K562 (cell line): Measurements from ENCODE around the gene ADAMTS2. TPM values are rescaled to one million over a fixed set of nuclear protein-coding genes. Genes with fewer than 3 reads are reported as not detected.

Source experiments
- ATAC-seq: fragments of 200-7000 bp; cut with Tn5 transposase; 3 replicates; pipeline ENCODE4 v1.9.1; 2020; ENCODE audit warnings: moderate library complexity
- BruUV-seq: library from RNA; stranded (reverse); fragments of 400-500 nt; replicated peaks from 2 replicates; lab custom pipeline; 2021; lab: Mats Ljungman, UMichigan
- CTCF ChIA-PET: fragments of 300-600 bp; formaldehyde crosslinking; extraction: SDS; loops from one replicate; lab custom pipeline; 2021; ENCODE audit warnings: low intra/inter-chr PET ratio; lab: Yijun Ruan, JAX
- POLR2A ChIA-PET: fragments of 300-600, 350-650 bp; sonication (Branson Sonifier 250); formaldehyde crosslinking; extraction: SDS; loops from one replicate; lab custom pipeline; 2021; ENCODE audit warnings: antibody characterized with exemption, inconsistent platforms; lab: Yijun Ruan, JAX
- DNase-seq, 4 experiments: peaks; one replicate each; pipeline versions ENCODE4 v3.0.0 to v3.0.0-alpha.2; 2011 to 2018; ENCODE audit warnings: low spot score in 3 of 4, mixed read lengths in 3 of 4; ENCODE audit errors: extremely low read depth in 1 of 4
- FAIRE-seq: peaks from 2 replicates; lab custom pipeline; 2011; peaks lifted over from hg19 to GRCh38; lab: Jason Lieb, UNC
- H2AFZ ChIP-seq: 2 replicates; pipeline ENCODE4 v1.6.0; 2011; ENCODE audit warnings: low read depth, low read length, control low read depth, inconsistent platforms
- H3K27ac ChIP-seq: fragments of 200-600 bp; 3 replicates; pipeline ENCODE4 v1.8.0; 2011; ENCODE audit warnings: low read depth, mild to moderate bottlenecking, control low read depth, inconsistent platforms, low read length, moderate library complexity, mixed read lengths; ENCODE audit errors: extremely low read depth
- H3K27me3 ChIP-seq, 2 experiments: fragments of 300-600 bp in 1 of 2; 2 replicates in 1 of 2; 3 replicates in 1 of 2; pipeline versions ENCODE4 v1.6.0 to v1.8.0; 2011; ENCODE audit warnings: inconsistent platforms in 2 of 2, low read length in 2 of 2, mild to moderate bottlenecking in 1 of 2, mixed read lengths in 1 of 2, moderate library complexity in 1 of 2; ENCODE audit not compliant: control insufficient read depth in 2 of 2, insufficient read depth in 2 of 2
- H3K36me3 ChIP-seq: fragments of 300-600 bp; 3 replicates; pipeline ENCODE4 v1.8.0; 2011; ENCODE audit warnings: mild to moderate bottlenecking, low read length, inconsistent platforms; ENCODE audit not compliant: control insufficient read depth, insufficient read depth
- H3K4me1 ChIP-seq, 2 experiments: fragments of 200-600 bp in 1 of 2; replicated peaks in 1 of 2; 2 replicates in 1 of 2; 3 replicates in 1 of 2; pipeline versions ENCODE4 v1.5.1 to v1.8.0; 2011; ENCODE audit warnings: inconsistent platforms in 2 of 2, low read length in 2 of 2, mild to moderate bottlenecking in 1 of 2, mixed read lengths in 1 of 2, moderate library complexity in 1 of 2; ENCODE audit not compliant: control insufficient read depth in 2 of 2, insufficient read depth in 2 of 2
- H3K4me2 ChIP-seq: 2 replicates; pipeline ENCODE4 v1.6.1; 2011; ENCODE audit warnings: low read length, control low read depth, inconsistent platforms, mixed read lengths; ENCODE audit not compliant: insufficient read depth
- H3K4me3 ChIP-seq: fragments of 200-600 bp; sonication (generic), shearing (Covaris generic); 2 replicates; pipeline ENCODE4 v1.5.1; 2016; ENCODE audit warnings: control low read depth, inconsistent platforms
- H3K79me2 ChIP-seq: fragments of 200-600 bp; 3 replicates; pipeline ENCODE4 v1.8.0; 2011; ENCODE audit warnings: low read length, inconsistent platforms; ENCODE audit not compliant: control insufficient read depth, insufficient read depth
- H3K9ac ChIP-seq, 2 experiments: 2 replicates each; pipeline versions ENCODE4 v1.6.0 to v1.6.1; 2011; ENCODE audit warnings: low read depth in 2 of 2, low read length in 2 of 2, control low read depth in 1 of 2, inconsistent platforms in 1 of 2, mild to moderate bottlenecking in 1 of 2, mixed read lengths in 1 of 2; ENCODE audit not compliant: insufficient read depth in 1 of 2
- H3K9me1 ChIP-seq: one replicate; pipeline ENCODE4 v1.6.0; 2011; ENCODE audit warnings: inconsistent platforms, mild to moderate bottlenecking, low read length, moderate library complexity; ENCODE audit not compliant: control insufficient read depth, insufficient read depth
- H3K9me3 ChIP-seq: replicated peaks from 2 replicates; pipeline ENCODE4 v1.5.1; 2011; ENCODE audit warnings: low read depth, low read length, inconsistent platforms; ENCODE audit not compliant: control insufficient read depth, insufficient read depth
- H4K20me1 ChIP-seq: replicated peaks from 2 replicates; pipeline ENCODE4 v1.6.1; 2011; ENCODE audit warnings: low read length, inconsistent platforms, mixed read lengths; ENCODE audit not compliant: control insufficient read depth, insufficient read depth
- ATF4 ChIP-seq: fragments of 450-650 bp; formaldehyde crosslinking; IDR thresholded peaks from 2 replicates; pipeline ENCODE4 v1.4.0; 2022; ENCODE audit warnings: mild to moderate bottlenecking, moderate library complexity
- ELF4 ChIP-seq: fragments of 450-650 bp; formaldehyde crosslinking; IDR thresholded peaks from 2 replicates; pipeline ENCODE4 v1.4.0; 2022; ENCODE audit warnings: missing genetic modification characterization
- HMG20B ChIP-seq: fragments of 250-450 bp; sonication (Bioruptor Pico); IDR thresholded peaks from 2 replicates; pipeline ENCODE4 v1.5.0; 2021; ENCODE audit warnings: mild to moderate bottlenecking
- HSF4 ChIP-seq: fragments of 250-450 bp; sonication (Bioruptor Pico); IDR thresholded peaks from 2 replicates; pipeline ENCODE4 v2.1.2; 2022; ENCODE audit warnings: mild to moderate bottlenecking, moderate library complexity, borderline replicate concordance
- KDM2B ChIP-seq: fragments of 250-450 bp; sonication (Bioruptor Pico); IDR thresholded peaks from 2 replicates; pipeline ENCODE4 v1.8.0; 2021; ENCODE audit warnings: mild to moderate bottlenecking, moderate library complexity
- KLF13 ChIP-seq: fragments of 450-650 bp; IDR thresholded peaks from 2 replicates; pipeline ENCODE4 v1.6.1; 2016; ENCODE audit warnings: missing genetic modification characterization, low read depth, mild to moderate bottlenecking, missing compliant biosample characterization, moderate library complexity, borderline replicate concordance
- PTTG1 ChIP-seq: fragments of 450-650 bp; IDR thresholded peaks from 2 replicates; pipeline ENCODE4 v1.6.1; 2016; ENCODE audit warnings: low read depth, mild to moderate bottlenecking, missing genetic modification characterization, missing compliant biosample characterization
- RBM15 ChIP-seq: fragments of 200-400 bp; formaldehyde crosslinking; IDR thresholded peaks from 2 replicates; pipeline ENCODE4 v1.6.1; 2018; ENCODE audit warnings: mild to moderate bottlenecking, low read length, moderate library complexity; ENCODE audit not compliant: insufficient read depth
- TFE3 ChIP-seq: fragments of 450-650 bp; formaldehyde crosslinking; IDR thresholded peaks from 2 replicates; pipeline ENCODE4 v1.4.0; 2020; ENCODE audit warnings: mild to moderate bottlenecking, mixed read lengths
- U2AF2 ChIP-seq: fragments of 200-400 bp; formaldehyde crosslinking; optimal IDR thresholded peaks from 2 replicates; pipeline ENCODE3; 2017; ENCODE audit warnings: low read depth, mild to moderate bottlenecking, low read length
- ZNF384 ChIP-seq: IDR thresholded peaks from 2 replicates; pipeline ENCODE4 v1.6.1; 2012; ENCODE audit warnings: low read depth, low read length, improper control_type of control experiment
- ZNF668 ChIP-seq: fragments of 250-450 bp; sonication (Bioruptor Pico); IDR thresholded peaks from 2 replicates; pipeline ENCODE4 v1.8.0; 2022; ENCODE audit warnings: mild to moderate bottlenecking, inconsistent platforms
- WGBS: fragments of 100-300 bp; shearing (Covaris generic); methylation state at CpG from one replicate; pipeline ENCODE4 v1.1.6; 2016; ENCODE audit warnings: low coverage, mixed read lengths; ENCODE audit not compliant: insufficient coverage; ENCODE audit errors: missing lambda C conversion rate; 5-methylcytosine and 5-hydroxymethylcytosine counted together
- in situ Hi-C: fragments of 300-500 bp; cut with MboI; formaldehyde crosslinking; loops from 4 replicates; pipeline ENCODE4 v1.15.0; 2018; ENCODE audit warnings: inconsistent platforms, mixed read lengths
- intact Hi-C: fragments of 100-400 bp; cut with micrococcal nuclease; formaldehyde crosslinking; loops from 2 replicates; pipeline ENCODE4 v1.14.2; 2022
- polyA plus RNA-seq, 8 experiments: library from polyadenylated mRNA; depleted of rRNA in 4 of 8; stranded (reverse) in 5 of 8; unstranded in 3 of 8; fragments of >200 nt; fragmentation: Nextera tagmentation in 2 of 8; fragmentation: Illumina TruSeq in 1 of 8; extraction: Ambion mirVana in 2 of 8; extraction: Trizol in 1 of 8; gene quantifications; 2 replicates each; pipeline versions ENCODE4 v1.2.1 to v1.2.3, GENCODE V29; 2011 to 2014; ENCODE audit warnings: inconsistent platforms in 1 of 8, missing spikeins in 1 of 8
- total RNA-seq, 7 experiments: library from RNA; depleted of rRNA in 6 of 7; stranded (reverse); fragments of >200 nt in 6 of 7; fragmentation: Illumina TruSeq in 2 of 7; extraction: Trizol in 2 of 7; gene quantifications; 2 replicates each; pipeline versions ENCODE4 v1.2.1 to v1.2.3, GENCODE V29; 2011 to 2021; ENCODE audit warnings: low replicate concordance in 1 of 7
- TF ChIP-seq, protein P1 (sequence below), 2 experiments: fragments of 450-650 bp; IDR thresholded peaks; 2 replicates each; pipeline ENCODE4 v1.6.1; 2018; ENCODE audit warnings: mild to moderate bottlenecking in 2 of 2, low read depth in 1 of 2; ENCODE audit not compliant: partially characterized antibody in 2 of 2

Gene ADAMTS2
- total and polyA plus RNA-seq, 9 of the 15 experiments (the other 6 are each of a cell fraction or from before 2014, with no cell fraction given), result not detected

DNA sequence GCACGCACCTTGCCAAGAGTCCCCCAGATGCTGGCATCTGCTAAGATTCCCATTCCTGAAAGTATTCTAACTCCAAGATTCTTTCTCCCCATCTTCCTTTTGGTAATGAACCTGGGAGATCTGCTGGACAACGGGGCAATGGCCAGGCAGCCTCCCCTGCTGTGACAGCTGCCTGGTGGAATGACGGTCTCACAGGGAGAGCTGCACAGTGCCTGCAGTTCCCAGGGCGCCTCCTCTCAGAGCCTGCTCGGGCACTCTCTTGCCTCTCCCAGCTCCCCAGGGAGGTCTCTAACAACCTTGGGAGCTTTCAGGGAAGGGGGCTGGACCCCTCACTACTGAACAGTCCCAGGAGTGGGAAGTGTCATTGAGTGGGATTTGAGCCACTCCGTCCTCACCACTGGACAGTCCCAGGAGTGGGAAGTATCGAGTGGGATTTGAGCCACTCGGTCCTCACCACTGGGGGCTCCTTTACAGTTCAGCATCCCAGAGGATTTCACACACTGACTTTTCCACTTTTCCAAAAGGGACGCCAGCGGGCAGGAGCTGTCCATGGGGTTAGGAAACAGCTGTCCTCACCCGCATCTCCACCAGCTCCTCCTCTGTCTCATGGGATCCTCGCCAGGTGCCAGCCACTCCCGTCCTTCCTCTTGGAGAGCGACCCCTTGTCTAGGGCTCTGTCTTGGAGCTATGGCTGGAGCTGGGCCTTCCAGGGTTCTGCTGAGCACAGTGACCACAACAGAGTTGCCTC, 65.7 kb downstream of the ADAMTS2 start (continued):
- TF ChIP-seq ATF4, result no peak
- no peak for TF ChIP-seq KLF13 (tag)
- no peak for TF ChIP-seq RBM15
- TF ChIP-seq TFE3 (CRISPR knock-in tag), result no peak
- no peak for TF ChIP-seq ELF4 (CRISPR knock-in tag)
- TF ChIP-seq PTTG1, result no peak

DNA sequence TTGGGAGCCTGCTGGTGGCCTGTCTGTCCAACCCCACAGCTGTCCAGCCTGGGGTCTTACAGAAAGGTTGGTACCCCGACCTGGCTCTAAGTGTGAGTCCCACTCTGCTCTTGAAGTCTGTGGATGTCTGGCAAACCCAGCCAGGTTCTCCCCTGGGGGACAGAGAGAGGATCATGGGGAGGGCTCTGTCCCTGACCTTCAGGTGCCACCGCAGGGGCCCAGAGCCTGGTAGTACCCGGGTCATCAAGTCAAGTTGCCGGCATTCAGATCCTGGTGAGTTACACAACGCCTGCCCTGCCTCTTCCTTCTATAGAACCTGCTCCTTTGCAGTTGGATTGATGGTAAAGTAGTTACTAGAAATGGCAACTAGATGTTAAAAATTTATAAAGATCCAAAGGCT, 66.7 kb downstream of the ADAMTS2 start:
- ChIA-PET CTCF (no interaction called here), POLR2A (no interaction called here)
- no peak overlapping the region for H3K4me3 ChIP-seq
- no peaks in the 10 kb centered on the region for H3K36me3 ChIP-seq
- no peak for DNase-seq
- no peak overlapping the region for H2AFZ ChIP-seq
- H4K20me1 ChIP-seq, result no peaks in the 10 kb centered on the region
- no peak for FAIRE-seq
- no TSS peak for BruUV-seq
- no peak overlapping the region for H3K4me2 ChIP-seq
- no peak for ATAC-seq
- no peaks in the 10 kb centered on the region for H3K9me1 ChIP-seq
- H3K27me3 ChIP-seq, result no peaks in the 10 kb centered on the region; a peak in 1 of 5 replicates
- intact Hi-C loops (no loop called here), in situ Hi-C loops (no loop called here)
- peaks cover 4 to 12% of the 10 kb centered on the region in 2 experiments; a peak in 2 of 5 replicates for H3K4me1 ChIP-seq
- no peaks in the 10 kb centered on the region for H3K9me3 ChIP-seq
- WGBS, result 0% methylated on average over 5 of the region's 5 CpGs
- no peaks in the 10 kb centered on the region for H3K79me2 ChIP-seq
- H3K27ac ChIP-seq, result no peak overlapping the region
- no peak overlapping the region for H3K9ac ChIP-seq
- TF ChIP-seq HSF4 (CRISPR knock-in tag) (no peak), ZNF384 (no peak), U2AF2 (no peak), KDM2B (CRISPR knock-in tag) (no peak), ZNF668 (CRISPR knock-in tag) (no peak), HMG20B (CRISPR knock-in tag) (no peak)
- TF ChIP-seq, protein P1, sequence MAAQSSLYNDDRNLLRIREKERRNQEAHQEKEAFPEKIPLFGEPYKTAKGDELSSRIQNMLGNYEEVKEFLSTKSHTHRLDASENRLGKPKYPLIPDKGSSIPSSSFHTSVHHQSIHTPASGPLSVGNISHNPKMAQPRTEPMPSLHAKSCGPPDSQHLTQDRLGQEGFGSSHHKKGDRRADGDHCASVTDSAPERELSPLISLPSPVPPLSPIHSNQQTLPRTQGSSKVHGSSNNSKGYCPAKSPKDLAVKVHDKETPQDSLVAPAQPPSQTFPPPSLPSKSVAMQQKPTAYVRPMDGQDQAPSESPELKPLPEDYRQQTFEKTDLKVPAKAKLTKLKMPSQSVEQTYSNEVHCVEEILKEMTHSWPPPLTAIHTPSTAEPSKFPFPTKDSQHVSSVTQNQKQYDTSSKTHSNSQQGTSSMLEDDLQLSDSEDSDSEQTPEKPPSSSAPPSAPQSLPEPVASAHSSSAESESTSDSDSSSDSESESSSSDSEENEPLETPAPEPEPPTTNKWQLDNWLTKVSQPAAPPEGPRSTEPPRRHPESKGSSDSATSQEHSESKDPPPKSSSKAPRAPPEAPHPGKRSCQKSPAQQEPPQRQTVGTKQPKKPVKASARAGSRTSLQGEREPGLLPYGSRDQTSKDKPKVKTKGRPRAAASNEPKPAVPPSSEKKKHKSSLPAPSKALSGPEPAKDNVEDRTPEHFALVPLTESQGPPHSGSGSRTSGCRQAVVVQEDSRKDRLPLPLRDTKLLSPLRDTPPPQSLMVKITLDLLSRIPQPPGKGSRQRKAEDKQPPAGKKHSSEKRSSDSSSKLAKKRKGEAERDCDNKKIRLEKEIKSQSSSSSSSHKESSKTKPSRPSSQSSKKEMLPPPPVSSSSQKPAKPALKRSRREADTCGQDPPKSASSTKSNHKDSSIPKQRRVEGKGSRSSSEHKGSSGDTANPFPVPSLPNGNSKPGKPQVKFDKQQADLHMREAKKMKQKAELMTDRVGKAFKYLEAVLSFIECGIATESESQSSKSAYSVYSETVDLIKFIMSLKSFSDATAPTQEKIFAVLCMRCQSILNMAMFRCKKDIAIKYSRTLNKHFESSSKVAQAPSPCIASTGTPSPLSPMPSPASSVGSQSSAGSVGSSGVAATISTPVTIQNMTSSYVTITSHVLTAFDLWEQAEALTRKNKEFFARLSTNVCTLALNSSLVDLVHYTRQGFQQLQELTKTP (IDR thresholded peaks at IDR 0.05; ENCODE audit: low read depth in 1 of 2, partially characterized antibody in 2 of 2), result no peak
